H9 (cell line): ENCODE measurements around the gene HSPG2. TPM values are rescaled to one million over a fixed set of nuclear protein-coding genes. Genes with fewer than 3 reads are reported as not detected.

Source experiments
- DNase-seq: peaks from one replicate; pipeline ENCODE4 v3.0.0-alpha.2; 2017
- H2AFZ ChIP-seq: one replicate; pipeline ENCODE4 v1.6.1; 2013; ENCODE audit warnings: mild to moderate bottlenecking, low read length, control low read depth, moderate library complexity
- H2AK5ac ChIP-seq: 2 replicates; pipeline ENCODE4 v1.6.1; 2013; ENCODE audit warnings: low read length, control low read depth, mixed read lengths; ENCODE audit not compliant: insufficient read length
- H2BK120ac ChIP-seq: one replicate; pipeline ENCODE4 v1.6.1; 2013; ENCODE audit warnings: low read depth, mild to moderate bottlenecking, low read length, control low read depth, inconsistent platforms; ENCODE audit not compliant: poor library complexity, severe bottlenecking
- H2BK12ac ChIP-seq: 2 replicates; pipeline ENCODE4 v1.6.1; 2013; ENCODE audit warnings: low read length, control low read depth, mixed read lengths, low read depth; ENCODE audit not compliant: insufficient read length
- H2BK15ac ChIP-seq: 2 replicates; pipeline ENCODE4 v1.6.1; 2013; ENCODE audit warnings: low read depth, low read length, control low read depth
- H2BK20ac ChIP-seq: one replicate; pipeline ENCODE4 v1.6.1; 2013; ENCODE audit warnings: low read depth, mild to moderate bottlenecking, low read length, control low read depth, inconsistent platforms; ENCODE audit not compliant: poor library complexity, severe bottlenecking
- H2BK5ac ChIP-seq: 2 replicates; pipeline ENCODE4 v1.6.1; 2013; ENCODE audit warnings: low read length, control low read depth, mixed read lengths; ENCODE audit not compliant: insufficient read length
- H3K14ac ChIP-seq: 2 replicates; pipeline ENCODE4 v1.6.1; 2013; ENCODE audit warnings: low read length, control low read depth; ENCODE audit not compliant: insufficient read depth
- H3K18ac ChIP-seq: 2 replicates; pipeline ENCODE4 v1.6.1; 2013; ENCODE audit warnings: low read depth, mild to moderate bottlenecking, mixed read lengths, low read length, control low read depth; ENCODE audit not compliant: insufficient read length
- H3K23ac ChIP-seq: 2 replicates; pipeline ENCODE4 v1.6.1; 2013; ENCODE audit warnings: low read length, control low read depth, mixed read lengths, low read depth; ENCODE audit not compliant: insufficient read length
- H3K23me2 ChIP-seq: 2 replicates; pipeline ENCODE4 v1.6.1; 2013; ENCODE audit warnings: low read depth, mild to moderate bottlenecking, mixed read lengths, low read length, control low read depth; ENCODE audit not compliant: insufficient read length, poor library complexity, severe bottlenecking
- H3K27ac ChIP-seq: 2 replicates; pipeline ENCODE4 v1.5.1; 2013; ENCODE audit warnings: low read length, control low read depth, mixed read lengths, low read depth; ENCODE audit not compliant: insufficient read length
- H3K27me3 ChIP-seq: 2 replicates; pipeline ENCODE4 v1.6.1; 2013; ENCODE audit warnings: low read length, control low read depth, inconsistent platforms; ENCODE audit not compliant: insufficient read depth
- H3K4ac ChIP-seq: 2 replicates; pipeline ENCODE4 v1.6.1; 2013; ENCODE audit warnings: low read depth, mild to moderate bottlenecking, control low read depth, inconsistent platforms, low read length, moderate library complexity
- H3K4me1 ChIP-seq: 2 replicates; pipeline ENCODE4 v1.6.1; 2013; ENCODE audit warnings: low read length, control low read depth, inconsistent platforms; ENCODE audit not compliant: insufficient read depth
- H3K4me2 ChIP-seq: 2 replicates; pipeline ENCODE4 v1.6.1; 2013; ENCODE audit warnings: low read length, control low read depth, mixed read lengths; ENCODE audit not compliant: insufficient read length, insufficient read depth
- H3K56ac ChIP-seq: 2 replicates; pipeline ENCODE4 v1.6.1; 2013; ENCODE audit warnings: low read depth, mild to moderate bottlenecking, mixed read lengths, low read length, control low read depth; ENCODE audit not compliant: insufficient read length
- H3K79me1 ChIP-seq: 2 replicates; pipeline ENCODE4 v1.6.1; 2013; ENCODE audit warnings: low read depth, mild to moderate bottlenecking, moderate library complexity, low read length, control low read depth, inconsistent platforms; ENCODE audit not compliant: insufficient read depth, poor library complexity, severe bottlenecking
- H3K79me2 ChIP-seq: 2 replicates; pipeline ENCODE4 v1.6.1; 2013; ENCODE audit warnings: low read length, control low read depth, inconsistent platforms; ENCODE audit not compliant: insufficient read depth
- H3K9ac ChIP-seq: 2 replicates; pipeline ENCODE4 v1.6.1; 2013; ENCODE audit warnings: low read length, control low read depth, mixed read lengths; ENCODE audit not compliant: insufficient read length; ENCODE audit errors: extremely low read depth
- H3K9me3 ChIP-seq: one replicate; pipeline ENCODE4 v1.6.1; 2013; ENCODE audit warnings: low read depth, low read length, inconsistent platforms; ENCODE audit not compliant: control insufficient read depth
- H3T11ph ChIP-seq: one replicate; pipeline ENCODE4 v1.6.1; 2013; ENCODE audit warnings: mild to moderate bottlenecking, low read length, control low read depth, inconsistent platforms
- H4K20me1 ChIP-seq: one replicate; pipeline ENCODE4 v1.6.1; 2013; ENCODE audit not compliant: control insufficient read depth, insufficient read length, insufficient read depth
- H4K5ac ChIP-seq: 2 replicates; pipeline ENCODE4 v1.6.1; 2013; ENCODE audit warnings: low read depth, mild to moderate bottlenecking, mixed read lengths, low read length, control low read depth; ENCODE audit not compliant: insufficient read length
- H4K8ac ChIP-seq: replicated peaks from 2 replicates; pipeline ENCODE4 v1.6.1; 2013; ENCODE audit warnings: low read length, control low read depth, mixed read lengths, low read depth; ENCODE audit not compliant: insufficient read length
- H4K91ac ChIP-seq: 2 replicates; pipeline ENCODE4 v1.6.1; 2013; ENCODE audit warnings: low read depth, mild to moderate bottlenecking, moderate library complexity, mixed read lengths, low read length, control low read depth; ENCODE audit not compliant: insufficient read length
- H3K27ac Mint-ChIP-seq, 3 experiments: 2 replicates in 2 of 3; 3 replicates in 1 of 3; pipeline ENCODE4 v1.8.0; 2020 to 2021; ENCODE audit warnings: mixed read lengths in 3 of 3, mild to moderate bottlenecking in 1 of 3, moderate library complexity in 1 of 3
- H3K27me3 Mint-ChIP-seq: 2 replicates; pipeline ENCODE4 v1.8.0; 2021; ENCODE audit warnings: low read depth, mild to moderate bottlenecking, moderate library complexity, mixed read lengths
- H3K36me3 Mint-ChIP-seq, 3 experiments: 2 replicates in 2 of 3; 3 replicates in 1 of 3; pipeline ENCODE4 v1.8.0; 2020 to 2021; ENCODE audit warnings: low read depth in 3 of 3, mixed read lengths in 3 of 3; ENCODE audit not compliant: insufficient read depth in 1 of 3
- H3K4me1 Mint-ChIP-seq, 2 experiments: 2 replicates each; pipeline ENCODE4 v1.8.0; 2020; ENCODE audit warnings: mixed read lengths in 2 of 2
- H3K4me3 Mint-ChIP-seq, 2 experiments: 2 replicates in 1 of 2; 3 replicates in 1 of 2; pipeline ENCODE4 v1.8.0; 2020 to 2021; ENCODE audit warnings: mild to moderate bottlenecking in 2 of 2, mixed read lengths in 2 of 2, moderate library complexity in 1 of 2
- H3K9me3 Mint-ChIP-seq, 2 experiments: 2 replicates in 1 of 2; 3 replicates in 1 of 2; pipeline ENCODE4 v1.8.0; 2020; ENCODE audit warnings: mild to moderate bottlenecking in 2 of 2, mixed read lengths in 2 of 2, moderate library complexity in 1 of 2
- CTCF ChIP-seq: fragments of 200-600 bp; sonication (generic); conservative IDR thresholded peaks from 3 replicates; pipeline ENCODE4 v1.8.0; 2021; ENCODE audit warnings: antibody characterized with exemption, mild to moderate bottlenecking
- WGBS: extraction: QIAGEN DNeasy Blood & Tissue Kit; methylation state at CpG from one replicate; pipeline ENCODE4 v1.1.7; 2013; ENCODE audit warnings: missing lambda C conversion rate, low lambda C conversion rate, mixed read lengths; ENCODE audit not compliant: insufficient read length; ENCODE audit errors: extremely low coverage; 5-methylcytosine and 5-hydroxymethylcytosine counted together
- total RNA-seq: library from RNA; stranded (reverse); gene quantifications from 2 replicates; pipeline ENCODE4 v1.2.1, GENCODE V29; 2021

Gene HSPG2
- total RNA-seq, 1 experiment from 2014 or later, result 90.0 TPM

- H3K23me2 ChIP-seq, result no peaks in the 10 kb centered on the region
- no peaks in the 10 kb centered on the region for H3K4me1 ChIP-seq
- no peak overlapping the region for H3K4ac ChIP-seq
- no peak overlapping the region for H3K27ac ChIP-seq
- H4K91ac ChIP-seq, result no peak overlapping the region
- no peak overlapping the region for H3K27ac Mint-ChIP-seq
- no peaks in the 10 kb centered on the region for H3K4me1 Mint-ChIP-seq
- WGBS, result no CpG with 5 or more reads among the region's 19 CpGs
- no peak overlapping the region for H3K4me2 ChIP-seq
- no peak overlapping the region for H3K18ac ChIP-seq
- no peak overlapping the region for H3K14ac ChIP-seq
- H3K9ac ChIP-seq, result no peak overlapping the region
- H4K5ac ChIP-seq, result no peak overlapping the region
- no peak overlapping the region for H4K8ac ChIP-seq
- no peaks in the 10 kb centered on the region for H3K79me2 ChIP-seq
- no peak overlapping the region for H2AK5ac ChIP-seq
- no peak overlapping the region for H2BK5ac ChIP-seq
- no peaks in the 10 kb centered on the region for H3K27me3 Mint-ChIP-seq
- no peak for TF ChIP-seq CTCF
- H3K27me3 ChIP-seq, result no peaks in the 10 kb centered on the region
- H3K23ac ChIP-seq, result no peak overlapping the region
- H2BK120ac ChIP-seq, result no peak overlapping the region
- no peaks in the 10 kb centered on the region for H4K20me1 ChIP-seq
- H2BK20ac ChIP-seq, result no peak overlapping the region
- no peak overlapping the region for H2BK12ac ChIP-seq
- no peak overlapping the region for H2BK15ac ChIP-seq
- no peak for DNase-seq
- H2AFZ ChIP-seq, result no peak overlapping the region
- H3K79me1 ChIP-seq, result no peaks in the 10 kb centered on the region
- no peak overlapping the region for H3K56ac ChIP-seq
- no peaks in the 10 kb centered on the region for H3K9me3 Mint-ChIP-seq
- H3K4me3 Mint-ChIP-seq, result no peak overlapping the region
- no peaks in the 10 kb centered on the region for H3K9me3 ChIP-seq
- H3T11ph ChIP-seq, result no peak overlapping the region
- H3K36me3 Mint-ChIP-seq, result peaks cover 6 to 59% (median 58%) of the 10 kb centered on the region in 3 experiments
Measured at GRCh38 chr1:21879928-21880618, 57.0 kb downstream of the HSPG2 start.
